NCI-H69 (cell line): ENCODE results near the gene CAPN15.
A peak's percentile ranks its signal among the peaks of the same experiment; 100 is the strongest.

Source experiments
- DNase-seq: peaks from one replicate; lab custom pipeline; 2025; lab: John Stamatoyannopoulos, UW

The CAPN15 gene

GRCh38 chr16:525520-526180, 1.9 kb upstream of the CAPN15 start:
- no peak for DNase-seq

DNA sequence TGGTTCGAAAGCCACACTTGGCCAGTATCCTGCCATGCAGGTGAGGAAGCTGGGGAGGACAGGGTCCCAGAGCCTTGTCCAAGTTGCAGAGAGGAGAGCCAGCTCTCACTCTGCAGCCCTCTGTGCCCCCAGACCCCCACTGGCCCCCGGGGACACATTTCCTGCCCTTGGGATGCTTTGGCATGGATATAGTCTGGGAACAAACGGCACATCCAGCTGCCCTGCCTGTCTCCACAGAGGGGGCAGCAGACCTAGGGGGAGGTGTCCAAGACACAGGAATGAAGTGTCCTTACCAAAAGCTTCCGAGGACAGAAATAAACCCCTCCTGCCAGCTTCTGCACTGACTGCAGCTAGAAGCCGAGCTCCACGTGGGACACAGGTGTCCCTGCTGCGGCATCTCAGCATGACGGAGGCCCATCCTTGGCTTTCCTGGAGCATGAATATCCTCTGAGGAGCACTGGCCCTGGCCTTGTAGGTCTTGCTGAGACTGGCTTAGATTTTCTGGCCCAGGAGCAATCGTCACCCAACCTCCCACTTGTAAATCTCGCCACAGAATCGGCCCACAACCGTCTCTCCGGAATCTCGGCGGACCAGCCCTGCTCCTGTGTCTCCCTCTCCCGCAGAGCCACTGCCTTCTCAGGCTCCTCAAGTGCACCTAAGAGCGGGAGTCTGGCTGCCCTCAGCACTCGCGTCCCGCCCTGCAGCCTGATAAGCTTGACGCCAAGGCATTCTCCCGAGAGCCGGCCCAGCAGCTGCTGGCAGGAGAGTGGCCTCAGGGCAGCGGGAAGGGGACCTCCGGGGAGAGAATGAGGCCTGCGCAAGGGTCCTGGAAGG, 1.1 kb upstream of the CAPN15 start:
- peak; percentile 75 for DNase-seq

DNA sequence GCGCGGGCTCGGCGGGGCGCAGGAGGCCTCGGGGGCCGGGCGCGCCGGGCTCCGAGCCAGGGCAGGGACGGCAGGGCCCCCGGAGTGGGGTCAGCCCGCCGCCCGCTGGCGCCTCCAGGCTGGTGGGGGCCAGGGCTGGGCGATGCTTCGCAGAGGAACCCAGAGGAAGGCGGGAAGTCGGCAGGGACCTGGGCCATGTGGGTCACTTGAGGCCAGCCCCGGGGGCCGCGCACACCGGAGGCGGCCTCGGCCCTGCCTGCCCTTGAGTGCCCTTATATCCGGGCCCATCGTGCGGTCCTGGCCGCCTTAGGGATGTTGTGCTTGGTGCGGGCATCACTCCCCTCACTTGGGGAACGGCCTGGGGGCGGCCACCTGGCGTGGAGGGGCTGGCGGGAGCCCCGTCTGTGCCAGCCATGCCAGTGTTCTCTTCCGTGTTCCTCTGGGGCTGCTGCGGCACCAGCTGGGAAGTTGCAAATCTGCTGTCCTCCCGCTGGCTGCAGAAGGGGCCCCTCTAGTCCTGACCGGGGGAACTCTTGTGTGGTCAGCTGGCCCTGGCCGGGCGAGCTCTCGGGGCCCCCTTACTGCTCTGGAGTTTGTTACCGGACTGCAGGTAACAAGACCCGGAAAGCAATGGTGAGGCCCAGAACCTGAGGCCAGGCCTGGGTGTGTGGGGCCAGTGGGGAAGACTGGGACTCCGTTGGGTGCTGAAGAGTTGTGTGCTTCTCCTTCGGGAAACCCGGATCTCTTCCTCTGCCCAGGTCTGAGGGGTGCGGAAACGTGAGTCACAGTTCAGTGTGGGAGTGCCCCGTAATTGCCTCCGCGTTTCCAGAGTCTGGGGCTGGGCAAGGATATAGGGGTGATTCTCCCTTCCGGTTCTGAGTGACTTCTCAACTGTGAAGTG, 849 bp downstream of the CAPN15 start:
- DNase-seq = peak; percentile 62

- DNase-seq = no peak
Measured at GRCh38 chr16:529012-529575, 1.6 kb downstream of the CAPN15 start.

GRCh38 chr16:530111-530817, 2.8 kb downstream of the CAPN15 start:
- DNase-seq = no peak

- DNase-seq = no peak
Measured at GRCh38 chr16:531494-532125, 4.1 kb downstream of the CAPN15 start.

DNA sequence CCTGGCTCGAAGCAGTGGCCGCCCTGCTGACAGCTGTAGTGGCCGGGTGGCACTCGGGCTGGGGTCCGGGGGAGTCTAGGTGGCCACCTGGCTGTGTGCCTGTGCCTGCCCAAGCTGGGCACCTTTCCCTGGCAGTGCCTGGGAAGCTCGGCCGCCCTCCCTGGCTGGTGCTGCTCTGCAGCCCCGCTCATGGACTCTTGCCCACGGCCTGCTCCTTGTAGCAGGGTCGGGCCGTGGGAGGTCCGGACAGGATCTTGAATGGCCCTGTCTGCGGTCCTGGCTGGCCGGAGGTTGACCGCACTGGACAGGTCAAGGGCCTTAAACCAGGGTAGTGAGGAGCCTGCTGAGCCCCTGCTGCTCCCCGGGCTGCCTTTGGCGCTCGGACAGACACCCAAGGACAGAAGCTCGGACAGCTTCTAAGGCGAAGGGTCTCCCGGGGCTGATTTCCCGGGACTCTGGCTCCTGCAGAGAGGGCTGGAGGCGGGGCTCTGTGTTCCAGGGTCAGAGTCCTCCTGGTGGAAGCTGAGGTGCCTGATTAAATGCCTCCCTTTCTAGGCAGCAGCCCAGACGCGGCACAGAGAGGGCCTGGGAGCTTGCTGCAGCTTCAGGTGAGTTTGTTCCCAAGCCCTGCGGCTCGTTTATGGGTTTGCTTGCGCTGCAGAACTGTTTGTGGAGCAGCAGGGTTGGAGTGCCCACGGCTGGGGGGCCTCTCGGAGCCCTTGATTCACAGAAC, 6.0 kb downstream of the CAPN15 start:
- DNase-seq = no peak

GRCh38 chr16:534135-534534, 6.6 kb downstream of the CAPN15 start:
- DNase-seq = no peak

DNA sequence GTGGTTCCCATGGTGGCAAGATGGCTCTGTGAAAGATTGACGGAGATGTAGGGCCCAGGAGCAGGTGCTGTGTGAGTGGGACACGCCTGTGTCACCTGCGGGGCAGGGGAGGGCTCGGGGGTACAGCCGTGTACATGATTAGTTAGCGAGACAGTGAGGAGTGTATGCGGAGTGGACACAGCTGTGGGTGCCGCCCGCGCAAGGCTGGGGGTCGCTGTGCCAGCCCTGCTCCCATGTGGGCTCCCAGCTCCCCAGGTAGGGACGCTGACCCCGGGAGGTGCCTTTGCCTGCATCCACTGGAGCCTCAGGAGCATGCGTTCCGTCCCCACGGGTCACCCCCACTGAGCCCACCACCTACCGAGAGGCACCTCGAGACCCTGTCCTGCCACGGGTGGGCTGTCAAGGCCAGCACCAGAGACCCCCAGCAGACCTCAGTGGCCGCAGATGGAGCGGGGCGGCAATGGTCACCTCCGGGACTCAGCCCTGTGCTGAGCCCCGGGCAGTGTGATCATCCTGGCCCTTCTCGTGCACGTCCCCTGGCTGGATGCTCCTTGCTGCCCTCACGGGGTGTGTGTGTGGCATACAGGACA, 7.4 kb downstream of the CAPN15 start:
- no peak for DNase-seq

DNA sequence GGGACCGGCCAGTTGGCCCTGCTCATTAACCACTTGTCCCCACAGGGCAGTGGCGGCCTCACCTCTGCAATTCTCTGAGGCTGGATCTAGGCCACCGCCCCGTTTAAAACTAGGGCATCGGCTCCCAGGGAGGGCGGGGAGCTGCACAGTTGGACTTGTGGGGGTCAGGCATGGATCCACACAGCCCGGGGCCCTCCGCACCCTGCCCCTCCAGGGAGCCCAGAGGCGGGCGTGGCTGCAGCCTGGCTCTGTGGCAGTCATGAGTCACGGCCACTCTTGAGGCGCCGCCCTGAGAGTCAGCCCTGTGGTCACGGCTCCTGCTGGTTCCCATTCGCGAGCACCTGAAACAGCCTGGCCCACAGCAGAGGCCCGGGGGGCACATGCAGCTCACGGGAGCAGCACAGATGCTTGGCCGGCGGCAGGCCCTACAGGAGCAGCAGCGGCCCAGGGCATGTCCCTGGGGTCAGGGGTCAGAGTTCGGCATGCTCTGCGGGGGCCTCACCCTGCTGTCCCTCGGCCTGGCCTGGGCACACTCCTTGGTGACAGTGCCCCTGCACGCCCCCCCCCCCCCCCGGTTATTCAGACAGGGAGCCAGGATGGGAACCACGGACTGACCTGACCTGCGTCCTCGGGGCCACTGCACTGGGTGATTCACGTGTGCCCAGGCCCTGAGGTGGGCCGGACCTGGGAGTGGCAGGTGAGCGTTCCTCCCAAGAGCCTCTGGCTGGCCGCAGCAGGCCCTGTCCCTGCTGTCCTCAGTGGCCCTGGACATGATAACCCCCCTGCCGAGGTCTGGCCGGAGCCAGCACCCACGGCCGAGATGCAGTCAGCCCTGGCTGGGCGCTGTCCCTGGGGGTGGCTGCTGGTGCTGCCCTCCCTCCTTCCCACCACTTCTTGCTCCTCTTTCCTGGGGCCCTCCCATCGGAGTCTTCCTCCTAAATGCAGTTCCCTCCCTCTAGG, 8.2 kb downstream of the CAPN15 start:
- DNase-seq = peak; percentile 21

GRCh38 chr16:536746-537145, 9.2 kb downstream of the CAPN15 start:
- DNase-seq = no peak

DNA sequence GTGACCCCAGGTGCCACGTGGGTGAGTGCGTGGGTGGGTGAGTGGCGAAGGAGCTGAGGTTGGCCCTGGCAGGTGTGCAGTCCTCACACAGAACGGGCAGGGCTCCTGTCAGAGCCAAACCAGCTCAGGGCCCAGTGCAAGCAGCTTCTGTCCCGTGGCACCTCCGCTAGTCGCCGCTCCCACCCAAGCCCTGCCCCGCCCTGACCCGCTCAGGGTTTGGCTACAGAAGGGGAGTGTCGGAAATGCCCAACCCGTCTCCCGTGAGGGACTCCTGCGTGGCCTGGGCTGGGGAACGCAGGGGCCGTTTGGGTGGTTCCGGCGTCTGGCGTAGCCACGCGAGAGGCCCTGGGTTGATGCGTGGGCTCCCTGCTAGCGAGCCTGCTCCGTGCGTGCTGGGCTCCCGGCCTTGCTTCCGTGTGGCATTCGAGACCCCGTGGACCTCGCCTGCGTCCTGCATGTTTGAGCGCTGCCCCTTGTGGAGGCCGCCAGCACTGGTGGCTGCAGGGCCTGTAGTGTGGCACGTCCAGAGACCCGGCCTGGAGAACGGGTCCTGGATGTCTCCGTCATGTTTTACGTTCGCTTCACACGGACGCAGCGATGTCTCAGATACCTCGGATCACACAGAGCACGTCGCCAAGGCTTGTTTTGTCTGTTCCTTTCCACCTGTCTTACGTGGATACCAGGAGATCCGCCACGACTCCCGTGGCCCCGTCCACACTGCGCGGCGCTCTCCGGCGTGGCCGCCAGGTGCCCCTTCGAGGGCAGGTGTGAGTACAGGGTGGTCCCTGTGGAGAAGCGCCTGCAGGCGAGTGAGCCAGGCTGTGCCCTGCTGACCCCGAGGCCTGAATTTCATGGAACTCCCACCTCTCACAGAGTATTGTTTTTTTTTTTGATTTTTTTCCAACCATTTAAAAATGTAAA, 10.2 kb downstream of the CAPN15 start:
- DNase-seq = no peak

- DNase-seq = no peak
Measured at GRCh38 chr16:539901-540530, 12.5 kb downstream of the CAPN15 start.

- peak; percentile 16 for DNase-seq
Measured at GRCh38 chr16:540645-541340, 13.3 kb downstream of the CAPN15 start.

- no peak for DNase-seq
Measured at GRCh38 chr16:543301-544164, 16.0 kb downstream of the CAPN15 start.

GRCh38 chr16:544517-544916, 17.0 kb downstream of the CAPN15 start:
- DNase-seq = no peak
